Tibial artery (tissue), 4 donors: ENCODE results near the gene KCNK18.
A peak's percentile ranks its signal among the peaks of the same experiment; 100 is the strongest.

ENCODE experiments used
- DNase-seq, 2 donors: peaks; one replicate each; pipeline ENCODE4 v3.0.0-alpha.2; 2019
- H3K27ac ChIP-seq, 2 donors: fragments of 200-600 bp; sonication (generic) in 1 of 2; 1 replicate in 1 of 2; 2 replicates in 1 of 2; pipeline ENCODE4 v1.5.1; 2018 to 2019; ENCODE audit warnings: mild to moderate bottlenecking in 1 of 2
- H3K27me3 ChIP-seq, 2 donors: fragments of 200-600 bp; sonication (generic) in 1 of 2; one replicate each; pipeline versions ENCODE4 v1.5.1 to v1.6.0; 2016 to 2019
- H3K36me3 ChIP-seq, 3 donors: fragments of 200-600 bp; sonication (generic) in 2 of 3; one replicate each; pipeline ENCODE4 v1.5.1; 2016 to 2019; ENCODE audit warnings: mild to moderate bottlenecking in 2 of 3
- H3K4me1 ChIP-seq, 4 donors: fragments of 200-600 bp; sonication (generic) in 2 of 4; 1 replicate in 3 of 4; 2 replicates in 1 of 4; pipeline ENCODE4 v1.5.1; 2016 to 2019
- H3K4me3 ChIP-seq, 2 donors: fragments of 200-600 bp; sonication (generic) in 1 of 2; 1 replicate in 1 of 2; 2 replicates in 1 of 2; pipeline ENCODE4 v1.5.1; 2018 to 2019; ENCODE audit warnings: mild to moderate bottlenecking in 2 of 2
- H3K9me3 ChIP-seq, 3 donors: fragments of 200-600 bp; sonication (generic) in 1 of 3; one replicate each; pipeline ENCODE4 v1.5.1; 2016 to 2019
- intact Hi-C: fragments of 100-400 bp; cut with DNase I; formaldehyde crosslinking; loops from one replicate; pipeline ENCODE4 v1.15.0; 2023; ENCODE audit warnings: low total_unique reads
- TF ChIP-seq, protein P1 (sequence below), 2 experiments: fragments of 200-600 bp in 1 of 2; fragments of 450-650 bp in 1 of 2; IDR thresholded peaks; one replicate each; pipeline ENCODE4 v1.5.1; 2017 to 2019; ENCODE audit warnings: antibody characterized with exemption in 2 of 2, mild to moderate bottlenecking in 1 of 2, moderate library complexity in 1 of 2

Gene KCNK18

DNA sequence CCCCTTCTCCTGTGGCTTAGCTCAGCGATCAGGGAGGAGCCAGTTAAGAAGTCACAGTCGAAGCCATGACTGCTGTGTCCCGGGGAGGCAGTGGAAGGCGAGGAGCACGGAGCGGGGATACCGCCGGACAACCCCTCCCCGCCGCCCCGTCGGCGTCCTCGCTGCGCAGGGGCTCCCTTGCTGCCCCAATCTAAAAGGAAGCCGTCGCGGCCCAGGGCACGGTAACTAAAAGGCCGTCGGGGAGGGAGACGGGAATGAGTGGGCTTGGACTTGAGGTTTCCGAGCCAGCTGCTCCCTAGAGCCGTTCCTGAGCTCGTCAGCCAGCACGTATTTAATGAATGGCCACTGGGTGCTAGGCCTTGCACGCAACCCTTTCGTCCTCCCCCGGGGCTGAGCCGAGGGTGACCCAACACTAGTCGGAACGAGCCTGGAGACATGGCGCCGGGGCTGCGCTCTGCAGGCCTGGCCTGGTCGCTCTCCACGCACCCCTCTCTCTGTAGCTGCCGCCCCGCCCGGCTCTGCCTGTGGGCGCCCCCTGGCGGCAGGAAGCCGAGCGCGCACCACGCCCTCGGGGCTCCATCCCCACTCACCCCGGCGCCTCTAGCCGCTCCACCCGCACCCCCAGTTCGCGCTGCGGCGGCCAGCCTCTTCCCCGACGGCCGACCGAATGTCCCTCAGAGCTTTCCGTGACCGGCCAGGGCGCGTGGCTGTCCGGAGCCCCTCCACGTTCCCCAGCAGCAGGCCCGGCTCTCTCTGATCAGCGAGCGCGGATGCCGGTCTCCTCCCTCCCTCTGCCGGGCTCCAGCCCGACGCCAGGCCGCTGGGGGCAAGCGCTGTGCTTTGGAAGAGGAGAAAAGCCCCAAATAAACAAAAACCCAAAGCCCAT is 29.3 kb upstream of the KCNK18 start:
- Histone ChIP-seq H3K36me3 (no peaks in the 10 kb centered on the region), H3K27me3 (peaks cover 3 to 99% of the 10 kb centered on the region in 2 donors), H3K27ac (no peak overlapping the region), H3K9me3 (no peaks in the 10 kb centered on the region), H3K4me3 (peak overlapping the region in 1 of 2 donors; percentile 1), H3K4me1 (peaks cover 0 to 41% (median 30%) of the 10 kb centered on the region in 4 donors)
- TF ChIP-seq, protein P1, sequence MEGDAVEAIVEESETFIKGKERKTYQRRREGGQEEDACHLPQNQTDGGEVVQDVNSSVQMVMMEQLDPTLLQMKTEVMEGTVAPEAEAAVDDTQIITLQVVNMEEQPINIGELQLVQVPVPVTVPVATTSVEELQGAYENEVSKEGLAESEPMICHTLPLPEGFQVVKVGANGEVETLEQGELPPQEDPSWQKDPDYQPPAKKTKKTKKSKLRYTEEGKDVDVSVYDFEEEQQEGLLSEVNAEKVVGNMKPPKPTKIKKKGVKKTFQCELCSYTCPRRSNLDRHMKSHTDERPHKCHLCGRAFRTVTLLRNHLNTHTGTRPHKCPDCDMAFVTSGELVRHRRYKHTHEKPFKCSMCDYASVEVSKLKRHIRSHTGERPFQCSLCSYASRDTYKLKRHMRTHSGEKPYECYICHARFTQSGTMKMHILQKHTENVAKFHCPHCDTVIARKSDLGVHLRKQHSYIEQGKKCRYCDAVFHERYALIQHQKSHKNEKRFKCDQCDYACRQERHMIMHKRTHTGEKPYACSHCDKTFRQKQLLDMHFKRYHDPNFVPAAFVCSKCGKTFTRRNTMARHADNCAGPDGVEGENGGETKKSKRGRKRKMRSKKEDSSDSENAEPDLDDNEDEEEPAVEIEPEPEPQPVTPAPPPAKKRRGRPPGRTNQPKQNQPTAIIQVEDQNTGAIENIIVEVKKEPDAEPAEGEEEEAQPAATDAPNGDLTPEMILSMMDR (IDR thresholded peaks at IDR 0.05): peak; percentile 59 to 88
- intact Hi-C loops: no loop called here
- DNase-seq: peak; percentile 41 to 71

DNA sequence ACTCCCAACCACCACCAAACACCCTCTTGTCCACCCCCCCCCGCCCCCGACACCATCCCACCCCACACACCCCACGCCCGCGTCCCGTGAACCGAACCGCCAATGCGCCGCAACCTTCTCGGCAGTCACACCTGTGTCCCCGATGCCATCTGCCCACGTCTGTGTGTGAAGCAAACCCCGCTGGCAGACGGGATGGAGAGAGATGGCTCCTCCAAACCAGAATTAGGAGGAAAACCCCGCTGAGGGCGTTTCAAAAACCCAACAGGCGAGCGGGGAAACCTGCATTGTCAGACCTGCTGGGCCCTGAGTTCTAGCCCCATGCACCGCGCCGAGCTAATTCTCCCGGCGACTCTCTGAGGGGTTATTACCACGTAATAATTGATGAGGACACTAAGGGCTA is 28.6 kb upstream of the KCNK18 start:
- no peak overlapping the region for H3K4me3 ChIP-seq
- DNase-seq: no peak
- intact Hi-C loops: no loop called here
- no peaks in the 10 kb centered on the region for H3K9me3 ChIP-seq
- H3K27ac ChIP-seq: no peak overlapping the region
- H3K27me3 ChIP-seq: peaks cover 3 to 99% of the 10 kb centered on the region in 2 donors
- TF ChIP-seq, protein P1 (IDR thresholded peaks at IDR 0.05): no peak
- H3K36me3 ChIP-seq: no peaks in the 10 kb centered on the region
- H3K4me1 ChIP-seq: peaks cover 0 to 34% (median 23%) of the 10 kb centered on the region in 4 donors

DNA sequence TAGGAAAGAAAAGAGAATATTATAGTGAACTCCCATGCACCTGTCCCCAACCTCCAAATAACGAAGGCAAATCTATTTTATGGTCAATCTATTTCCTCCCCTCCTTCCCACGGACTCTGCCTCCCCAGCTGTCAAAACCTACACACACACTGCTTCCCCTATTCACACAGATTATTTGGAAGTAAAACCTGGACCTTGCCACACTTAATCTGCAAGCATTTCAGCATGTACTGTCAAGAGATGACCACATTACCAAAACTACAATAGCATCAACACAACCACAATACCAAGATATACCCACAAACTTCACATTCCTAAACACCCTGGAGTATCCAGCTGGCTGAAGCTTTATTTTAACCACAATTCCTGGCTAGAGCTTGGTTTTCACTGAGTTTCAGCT is 27.8 kb upstream of the KCNK18 start:
- H3K4me1 ChIP-seq: peaks cover 0 to 36% (median 23%) of the 10 kb centered on the region in 4 donors
- intact Hi-C loops: no loop called here
- H3K36me3 ChIP-seq: no peaks in the 10 kb centered on the region
- H3K4me3 ChIP-seq: no peak overlapping the region
- no peak overlapping the region for H3K27ac ChIP-seq
- H3K27me3 ChIP-seq: peaks cover 3 to 99% of the 10 kb centered on the region in 2 donors
- TF ChIP-seq, protein P1 (IDR thresholded peaks at IDR 0.05): no peak
- H3K9me3 ChIP-seq: no peaks in the 10 kb centered on the region
- no peak for DNase-seq

DNA sequence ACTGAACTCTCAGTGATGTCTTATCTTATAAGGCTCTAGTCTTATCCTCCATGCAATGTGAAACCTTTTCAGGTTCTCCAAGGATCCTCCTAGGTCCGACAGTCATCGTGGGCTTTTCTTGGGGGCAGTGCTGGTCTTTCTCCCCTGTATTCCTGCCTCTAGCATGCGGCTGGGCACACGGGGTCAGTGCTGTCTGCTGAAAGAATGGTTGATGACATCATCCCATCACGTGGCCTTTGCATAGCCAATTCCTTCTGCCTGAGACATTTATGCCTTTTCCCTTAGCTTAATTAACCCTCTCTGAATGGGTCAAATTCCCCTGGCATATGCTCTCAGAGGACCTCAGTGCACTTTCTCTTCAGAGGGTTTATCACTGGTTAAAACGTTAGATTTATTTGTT is 27.0 kb upstream of the KCNK18 start:
- Histone ChIP-seq H3K4me1 (peaks cover 0 to 36% (median 24%) of the 10 kb centered on the region in 4 donors), H3K9me3 (no peaks in the 10 kb centered on the region), H3K27ac (no peak overlapping the region), H3K4me3 (no peak overlapping the region), H3K27me3 (peaks cover 3 to 94% of the 10 kb centered on the region in 2 donors), H3K36me3 (no peaks in the 10 kb centered on the region)
- DNase-seq: no peak
- intact Hi-C loops: no loop called here
- TF ChIP-seq, protein P1 (IDR thresholded peaks at IDR 0.05): no peak

DNA sequence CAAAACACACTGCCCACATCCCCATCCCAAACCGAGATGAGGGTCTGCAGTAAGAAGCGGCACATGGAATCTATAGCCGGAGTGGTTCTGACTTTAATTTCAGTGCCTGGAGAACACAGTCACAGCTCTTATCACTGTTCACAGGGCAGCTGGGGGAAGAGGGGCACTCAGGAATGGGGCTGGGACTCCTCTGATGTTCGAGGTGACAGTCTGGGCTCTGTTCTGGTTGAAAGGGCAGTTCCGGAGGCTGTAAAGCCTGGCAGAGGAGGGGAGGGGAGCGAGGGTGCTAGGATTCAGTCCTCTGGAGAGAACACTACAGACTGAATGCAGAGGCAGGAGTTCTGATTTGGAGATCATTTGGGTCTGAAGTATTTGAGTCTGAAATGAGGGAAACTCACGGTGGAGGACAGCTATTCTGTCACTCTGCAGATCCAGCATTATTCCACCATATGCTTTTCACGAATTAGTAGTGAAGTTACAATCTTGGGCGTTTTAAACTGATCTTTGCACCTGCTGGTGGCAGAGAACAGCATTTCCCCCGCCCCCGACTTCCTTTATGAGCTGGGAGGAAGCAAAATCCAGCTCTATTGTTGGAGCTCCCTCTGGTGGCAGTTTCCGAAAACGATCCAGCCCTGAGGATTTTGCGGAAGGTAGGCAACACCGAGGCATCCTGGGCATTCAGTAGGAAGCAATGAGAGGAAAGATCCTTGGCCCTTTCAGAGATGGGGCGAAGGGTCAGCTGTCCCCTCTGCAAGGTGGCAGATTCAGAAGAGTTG is 22.7 kb upstream of the KCNK18 start:
- peaks cover 0 to 64% of the 10 kb centered on the region in 2 donors for H3K27me3 ChIP-seq
- intact Hi-C loops: loop anchor here (5.0 kb wide), 1 partner anchor 377 kb away; no protein-coding TSS in a partner anchor
- peak overlapping the region; percentile 38 to 53 for H3K4me3 ChIP-seq
- H3K27ac ChIP-seq: no peak overlapping the region
- H3K36me3 ChIP-seq: no peaks in the 10 kb centered on the region
- TF ChIP-seq, protein P1 (IDR thresholded peaks at IDR 0.05): peak; percentile 70 to 71
- H3K9me3 ChIP-seq: no peaks in the 10 kb centered on the region
- peaks cover 0 to 16% (median 13%) of the 10 kb centered on the region in 4 donors for H3K4me1 ChIP-seq
- DNase-seq: peak; percentile 74 to 76
